GM18870 (cell line): Measurements from ENCODE around the gene MAPK1.
"Not testable (repeated sequence)": the region's sequence is repeated elsewhere in the genome, so short reads cannot be mapped to it uniquely, and the experiment has no call there.

Source experiments
- ATAC-seq: cut with Tn5 transposase; IDR thresholded peaks from one replicate; pipeline ENCODE4 v1.9.1; 2021; ENCODE audit warnings: moderate library complexity; ENCODE audit not compliant: unreplicated experiment

The MAPK1 gene

DNA sequence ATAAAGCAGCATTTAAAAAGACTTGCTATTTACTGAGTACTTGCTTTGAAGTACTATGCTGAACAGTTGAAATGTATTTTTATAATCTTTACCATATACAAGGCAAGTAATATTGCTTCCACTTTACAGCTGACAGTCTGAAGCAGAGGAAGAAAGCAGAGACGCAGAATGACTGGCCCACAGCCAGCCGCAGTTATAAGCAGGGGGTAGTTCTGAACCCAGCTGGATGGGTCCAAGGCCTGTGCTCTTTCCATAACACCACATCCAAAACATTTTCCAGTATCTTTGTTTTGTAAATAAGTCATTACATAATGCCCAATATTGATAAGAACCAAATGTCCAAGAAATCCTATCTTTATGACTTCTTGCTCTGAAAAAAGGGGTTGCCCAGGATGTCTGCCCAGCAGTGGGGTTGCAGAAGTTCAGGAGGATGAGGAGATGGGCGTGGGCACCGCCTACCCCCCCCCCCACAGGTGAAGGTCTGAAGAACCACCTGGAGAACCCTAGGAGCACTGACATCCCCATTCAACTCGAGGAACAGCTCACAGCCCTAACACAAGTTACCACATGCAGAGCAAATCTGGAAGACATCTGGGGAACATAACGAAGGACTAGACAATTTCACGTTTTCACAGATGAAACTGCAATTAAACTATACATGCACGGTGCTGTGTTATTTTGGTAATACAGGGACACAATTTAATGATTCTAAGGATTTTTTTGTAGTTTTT lies 107.6 kb downstream of the MAPK1 start:
- ATAC-seq: no peak

GRCh38 chr22:21759093-21759492 lies 108.4 kb downstream of the MAPK1 start:
- ATAC-seq: no peak

DNA sequence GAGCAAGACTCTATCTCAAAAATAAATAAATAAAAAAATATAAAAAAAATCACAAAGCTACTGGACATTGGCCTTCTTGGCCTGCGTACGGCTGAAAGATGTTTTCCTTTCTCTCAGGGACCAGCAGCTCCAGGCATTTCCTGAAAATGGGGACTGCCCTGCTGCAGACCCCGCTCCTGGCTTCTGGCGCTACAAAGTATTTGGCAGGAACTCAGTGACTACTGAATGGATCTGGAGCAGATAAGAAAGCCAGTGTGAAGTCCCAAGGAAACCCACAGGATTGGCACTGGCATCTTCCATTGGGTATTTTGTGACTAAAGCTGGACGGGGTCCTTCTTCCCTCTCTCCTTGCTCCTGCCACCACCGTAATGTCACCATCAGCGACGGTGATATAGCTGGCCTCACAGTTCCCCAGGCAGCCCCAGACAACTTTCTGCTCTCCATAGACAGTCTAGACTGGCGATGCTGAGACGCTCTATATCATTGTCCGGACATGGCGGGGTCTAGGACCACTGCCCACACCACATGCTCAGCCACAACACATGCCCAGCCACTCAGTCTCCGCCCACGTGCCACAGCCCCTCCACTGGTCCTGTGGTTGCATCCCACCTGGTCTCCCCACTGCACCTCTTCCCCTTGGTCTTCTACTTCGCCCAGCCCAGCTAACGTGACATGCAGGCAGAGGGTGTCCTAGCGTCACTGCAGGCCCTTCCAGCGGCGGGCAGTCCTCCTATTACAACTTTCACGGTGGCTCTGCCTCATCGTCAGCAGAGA lies 109.2 kb downstream of the MAPK1 start:
- ATAC-seq: no peak

DNA sequence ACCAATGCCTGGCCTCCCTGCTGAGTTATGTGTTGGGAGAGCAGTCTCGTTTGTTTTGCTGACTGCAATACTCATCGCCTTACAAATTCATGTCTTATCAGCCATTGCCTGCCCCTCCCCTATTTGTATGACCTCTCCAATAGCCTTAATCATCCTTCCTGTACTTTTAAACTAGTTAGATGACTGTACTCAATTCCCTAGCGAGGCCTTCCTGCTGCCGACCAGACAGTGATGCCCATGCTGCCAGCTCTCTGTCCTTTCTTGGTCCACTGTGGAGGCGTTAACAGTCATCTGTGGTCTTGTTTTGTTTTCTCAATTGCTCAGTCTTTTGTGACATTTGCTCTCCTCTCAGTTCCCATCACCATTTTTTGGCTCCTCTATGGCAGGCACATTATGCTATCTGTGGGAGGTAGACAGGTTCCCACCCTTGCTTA lies 111.6 kb downstream of the MAPK1 start:
- no peak for ATAC-seq

DNA sequence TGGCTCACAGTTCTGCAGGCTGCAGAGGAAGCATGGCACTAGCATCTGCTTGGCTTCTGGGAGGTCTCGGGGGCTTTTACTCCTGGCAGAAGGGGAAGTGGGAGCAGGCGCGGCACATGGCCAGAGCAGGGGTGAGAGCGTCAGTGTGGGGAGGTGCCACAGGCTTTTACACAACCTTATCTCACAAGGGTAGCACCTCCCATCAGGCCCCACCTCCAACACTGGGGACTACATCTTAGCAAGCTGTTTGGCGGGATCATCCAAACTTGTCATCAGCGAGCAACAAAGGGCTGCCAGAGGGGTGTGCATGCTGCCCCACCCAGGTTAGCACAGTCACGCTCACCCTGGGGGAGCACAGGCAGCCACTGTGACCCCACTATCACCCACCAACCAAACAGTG lies 112.9 kb downstream of the MAPK1 start:
- no peak for ATAC-seq

- no peak for ATAC-seq
These were observed 113.9 kb downstream of the MAPK1 start for GRCh38 chr22:21753374-21754111.

DNA sequence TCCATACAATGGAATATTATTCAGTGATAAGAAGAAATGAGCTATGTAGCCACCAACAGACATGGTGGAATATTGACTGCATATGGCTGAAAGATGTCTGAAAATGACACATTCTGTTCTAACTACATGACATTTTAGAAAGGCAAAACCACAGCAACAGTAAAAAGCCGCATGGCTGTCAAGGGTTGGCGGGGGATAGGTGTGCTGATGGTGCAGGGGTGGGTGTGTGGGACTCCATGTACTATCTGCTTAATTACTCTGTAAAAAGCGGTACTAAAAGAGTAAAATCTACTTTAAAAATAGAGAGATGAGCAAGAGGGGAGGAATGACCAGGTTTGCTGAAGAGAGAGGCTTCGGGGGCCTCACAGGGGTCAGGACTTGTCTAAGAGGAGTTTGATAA lies 115.2 kb downstream of the MAPK1 start:
- ATAC-seq: no peak

GRCh38 chr22:21745948-21746347 lies 121.5 kb downstream of the MAPK1 start:
- no peak for ATAC-seq

DNA sequence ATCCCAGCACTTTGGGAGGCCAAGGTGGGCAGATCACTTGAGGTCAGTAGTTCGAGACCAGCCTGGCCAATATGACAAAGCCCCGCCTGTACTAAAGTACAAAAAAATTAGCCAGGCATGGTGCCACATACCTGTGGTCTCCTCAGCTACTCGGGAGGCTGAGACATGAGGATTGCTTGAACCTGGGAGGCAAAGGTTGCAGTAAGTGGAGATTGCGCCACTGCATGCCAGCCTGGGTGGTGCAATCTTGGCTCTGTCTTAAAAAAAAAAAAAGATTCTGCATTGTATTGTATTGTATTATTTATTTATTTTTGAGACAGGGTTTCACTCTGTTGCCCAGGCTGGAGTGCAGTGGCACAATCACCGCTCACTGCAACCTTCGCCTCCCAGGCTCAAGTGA lies 122.5 kb downstream of the MAPK1 start:
- ATAC-seq: not testable (repeated sequence)

GRCh38 chr22:21741790-21742189 lies 125.7 kb downstream of the MAPK1 start:
- ATAC-seq: no peak

DNA sequence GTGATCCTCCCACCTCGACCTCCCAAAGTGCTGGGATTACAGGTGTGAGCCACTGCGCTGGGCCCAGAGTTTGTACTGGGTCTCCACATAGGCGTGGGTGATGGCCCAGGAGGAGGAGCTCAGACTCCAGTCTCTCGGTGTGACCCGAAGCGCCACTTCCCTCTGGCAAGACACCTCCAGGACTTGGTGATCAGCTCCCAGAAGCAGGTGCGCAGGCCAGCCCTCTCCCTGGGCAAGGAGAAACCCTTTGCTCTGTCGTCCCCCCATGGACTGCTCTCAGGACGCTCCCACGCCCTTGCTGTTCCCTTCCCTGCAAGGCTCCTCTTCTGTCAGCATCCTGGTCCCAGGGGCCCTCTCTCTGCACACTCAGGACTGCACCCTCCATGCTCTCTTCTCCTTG lies 126.4 kb downstream of the MAPK1 start:
- no peak for ATAC-seq

GRCh38 chr22:21739828-21740377 lies 127.5 kb downstream of the MAPK1 start:
- ATAC-seq: no peak

GRCh38 chr22:21738966-21739365 lies 128.5 kb downstream of the MAPK1 start:
- ATAC-seq: no peak

- ATAC-seq: no peak
These were observed 129.4 kb downstream of the MAPK1 start for GRCh38 chr22:21738081-21738480.

- ATAC-seq: no peak
These were observed 130.5 kb downstream of the MAPK1 start for GRCh38 chr22:21736948-21737347.

- no peak for ATAC-seq
These were observed 131.3 kb downstream of the MAPK1 start for GRCh38 chr22:21736084-21736642.

- ATAC-seq: peak; percentile 58
These were observed 132.0 kb downstream of the MAPK1 start, which contains the start of gene YPEL1 for GRCh38 chr22:21735200-21736083. YPEL1 (minus strand) TSS chr22:21735794; CDS start chr22:21710744, 25,050 bp downstream.

- ATAC-seq: no peak
These were observed 132.8 kb downstream of the MAPK1 start for GRCh38 chr22:21734540-21735199.

DNA sequence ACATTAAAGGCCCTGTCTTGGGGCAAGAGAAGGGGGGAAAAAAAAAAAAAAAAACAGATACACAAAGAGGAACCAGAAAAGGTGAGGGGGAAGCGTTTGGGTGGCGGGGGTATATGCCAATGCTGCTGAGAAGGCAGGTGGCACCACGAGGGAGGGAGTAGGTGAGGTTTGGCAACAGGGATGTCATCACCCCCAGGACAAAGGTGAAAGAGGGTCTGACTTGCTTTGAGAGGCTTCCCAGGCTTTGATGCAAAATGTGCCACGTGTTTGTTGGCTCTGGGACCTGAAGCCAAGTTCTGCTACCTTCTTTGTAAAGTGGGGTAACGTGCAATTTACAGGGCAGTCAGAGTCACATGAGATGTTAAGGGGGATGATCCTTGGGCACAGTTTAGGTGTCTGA lies 135.9 kb downstream of the MAPK1 start:
- ATAC-seq: no peak
